CD8-positive, alpha-beta memory T cell (primary cell): ENCODE data around the gene CHST11. TPM values are rescaled to one million over a fixed set of nuclear protein-coding genes. Genes with fewer than 3 reads are reported as not detected.
A peak's percentile ranks its signal among the peaks of the same experiment; 100 is the strongest.

Source experiments
- CTCF ChIA-PET: fragments of 350-600 bp; sonication (Branson Sonifier 250); formaldehyde crosslinking; loops from one replicate; lab custom pipeline; 2021; ENCODE audit warnings: antibody characterized with exemption; lab: Charles Lee
- POLR2A ChIA-PET: fragments of 350-600 bp; sonication (Branson Sonifier 250); formaldehyde crosslinking; loops from one replicate; lab custom pipeline; 2021; ENCODE audit warnings: antibody characterized with exemption; lab: Charles Lee
- DNase-seq, 5 donors: peaks; one replicate each; pipeline versions ENCODE4 v3.0.0 to v3.0.0-alpha.2; 2020 to 2022; ENCODE audit warnings: mixed read lengths in 1 of 5
- H3K27ac ChIP-seq: one replicate; pipeline ENCODE4 v1.7.0; 2013; ENCODE audit warnings: low read depth, mild to moderate bottlenecking, low read length, moderate library complexity
- H3K27me3 ChIP-seq: 2 replicates; pipeline ENCODE4 v1.7.0; 2013; ENCODE audit warnings: low read length, mild to moderate bottlenecking; ENCODE audit not compliant: insufficient read depth, poor library complexity, severe bottlenecking
- H3K36me3 ChIP-seq: 2 replicates; pipeline ENCODE4 v1.7.0; 2013; ENCODE audit warnings: mild to moderate bottlenecking, low read length, moderate library complexity; ENCODE audit not compliant: insufficient read depth
- H3K4me1 ChIP-seq: 2 replicates; pipeline ENCODE4 v1.7.0; 2013; ENCODE audit warnings: mild to moderate bottlenecking, low read length, moderate library complexity; ENCODE audit not compliant: insufficient read depth
- H3K4me3 ChIP-seq: 2 replicates; pipeline ENCODE4 v1.7.0; 2013; ENCODE audit warnings: mild to moderate bottlenecking, low read length
- H3K9me3 ChIP-seq: 2 replicates; pipeline ENCODE4 v1.7.0; 2013; ENCODE audit warnings: mild to moderate bottlenecking, low read length
- H3K27ac Mint-ChIP-seq, 8 donors: one replicate each; pipeline ENCODE4 v1.8.0; 2020 to 2021; ENCODE audit warnings: mixed read lengths in 8 of 8, mild to moderate bottlenecking in 6 of 8, inconsistent platforms in 3 of 8, moderate library complexity in 3 of 8
- H3K27me3 Mint-ChIP-seq, 2 donors: one replicate each; pipeline ENCODE4 v1.8.0; 2020 to 2021; ENCODE audit warnings: mixed read lengths in 2 of 2, mild to moderate bottlenecking in 1 of 2, moderate library complexity in 1 of 2
- H3K36me3 Mint-ChIP-seq, 3 donors: one replicate each; pipeline ENCODE4 v1.8.0; 2020 to 2021; ENCODE audit warnings: mixed read lengths in 3 of 3, inconsistent platforms in 1 of 3, mild to moderate bottlenecking in 1 of 3
- H3K4me1 Mint-ChIP-seq, 3 donors: one replicate each; pipeline ENCODE4 v1.8.0; 2020 to 2021; ENCODE audit warnings: mixed read lengths in 3 of 3, inconsistent platforms in 1 of 3, mild to moderate bottlenecking in 1 of 3
- H3K4me3 Mint-ChIP-seq, 7 donors: one replicate each; pipeline ENCODE4 v1.8.0; 2020 to 2021; ENCODE audit warnings: mixed read lengths in 7 of 7, mild to moderate bottlenecking in 6 of 7, moderate library complexity in 4 of 7, inconsistent platforms in 2 of 7
- H3K9me3 Mint-ChIP-seq, 5 donors: one replicate each; pipeline ENCODE4 v1.8.0; 2020 to 2022; ENCODE audit warnings: mixed read lengths in 5 of 5, mild to moderate bottlenecking in 3 of 5, moderate library complexity in 2 of 5, inconsistent platforms in 1 of 5
- polyA plus RNA-seq: library from polyadenylated mRNA; unstranded; fragments of 300-500 nt; fragmentation: Illumina TruSeq; gene quantifications from one replicate; pipeline ENCODE4 v1.2.3, GENCODE V29; 2021
- total RNA-seq, 2 experiments: library from RNA; stranded (reverse); gene quantifications; one replicate each; pipeline ENCODE4 v1.2.3, GENCODE V29; 2021

The CHST11 gene
- total and polyA plus RNA-seq, 3 experiments from 2014 or later = 47.8 to 76.8 (median 51.5) TPM

DNA sequence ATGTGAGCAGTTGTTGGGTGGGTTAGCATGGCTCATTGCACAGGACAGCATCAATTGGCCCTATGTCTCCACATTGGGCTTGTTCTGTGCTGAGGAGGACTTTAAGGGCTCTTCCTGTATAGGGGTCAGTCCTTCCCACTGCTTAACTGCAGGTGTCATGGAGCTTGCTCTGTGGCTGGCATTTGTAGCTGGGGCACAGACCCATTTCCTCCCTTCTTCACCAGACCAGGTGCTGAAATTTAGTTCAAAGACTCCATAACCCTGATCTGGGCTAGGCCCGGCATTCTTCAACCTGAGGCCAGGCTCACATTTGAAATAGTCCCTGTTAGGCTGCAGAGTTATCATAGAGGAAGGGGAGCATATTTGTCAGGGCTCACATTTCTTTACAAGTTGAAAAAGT, 12.8 kb downstream of the CHST11 start:
- H3K27me3 ChIP-seq = no peaks in the 10 kb centered on the region
- H3K27ac Mint-ChIP-seq = peak overlapping the region; percentile 42 to 88 (median 69)
- peaks cover 90 to 100% (median 98%) of the 10 kb centered on the region in 3 donors for H3K4me1 Mint-ChIP-seq
- no peak for DNase-seq
- peaks cover 10 to 12% (median 12%) of the 10 kb centered on the region in 3 donors for H3K36me3 Mint-ChIP-seq
- H3K27me3 Mint-ChIP-seq = no peaks in the 10 kb centered on the region
- peaks cover 96% of the 10 kb centered on the region for H3K4me1 ChIP-seq
- peak overlapping the region; percentile 11 to 78 (median 51) for H3K4me3 Mint-ChIP-seq
- POLR2A ChIA-PET = interaction anchor here (1.4 kb wide), 1 partner anchor 10 kb away, joined by 3 read pairs; no protein-coding TSS in a partner anchor
- H3K9me3 ChIP-seq = no peaks in the 10 kb centered on the region
- no peak overlapping the region for H3K4me3 ChIP-seq
- no peaks in the 10 kb centered on the region for H3K36me3 ChIP-seq
- H3K27ac ChIP-seq = no peak overlapping the region
- peaks cover 0 to 2% (median 0%) of the 10 kb centered on the region in 5 donors for H3K9me3 Mint-ChIP-seq
- CTCF ChIA-PET = no interaction called here

- H3K4me1 ChIP-seq = peaks cover 94% of the 10 kb centered on the region
- no peaks in the 10 kb centered on the region for H3K27me3 ChIP-seq
- ChIA-PET POLR2A (interaction anchor here (1.4 kb wide), 1 partner anchor 11 kb away, joined by 3 read pairs; no protein-coding TSS in a partner anchor), CTCF (interaction anchor here (1.1 to 1.2 kb wide), 2 partner anchors 11 to 89 kb away, joined by 3 to 4 read pairs; no protein-coding TSS in a partner anchor)
- no peaks in the 10 kb centered on the region for H3K9me3 ChIP-seq
- H3K36me3 ChIP-seq = no peaks in the 10 kb centered on the region
- DNase-seq = no peak
- peaks cover 88 to 100% (median 97%) of the 10 kb centered on the region in 3 donors for H3K4me1 Mint-ChIP-seq
- H3K9me3 Mint-ChIP-seq = peaks cover 0 to 2% (median 0%) of the 10 kb centered on the region in 5 donors
- H3K27ac ChIP-seq = no peak overlapping the region
- H3K36me3 Mint-ChIP-seq = peaks cover 5 to 8% (median 6%) of the 10 kb centered on the region in 3 donors
- no peaks in the 10 kb centered on the region for H3K27me3 Mint-ChIP-seq
- H3K4me3 Mint-ChIP-seq = peak overlapping the region in 2 of 7 donors; percentile 9 to 24
- H3K4me3 ChIP-seq = no peak overlapping the region
- peak overlapping the region; percentile 26 to 82 (median 74) for H3K27ac Mint-ChIP-seq
Observed at GRCh38 chr12:104470521-104470920, 13.8 kb downstream of the CHST11 start.

DNA sequence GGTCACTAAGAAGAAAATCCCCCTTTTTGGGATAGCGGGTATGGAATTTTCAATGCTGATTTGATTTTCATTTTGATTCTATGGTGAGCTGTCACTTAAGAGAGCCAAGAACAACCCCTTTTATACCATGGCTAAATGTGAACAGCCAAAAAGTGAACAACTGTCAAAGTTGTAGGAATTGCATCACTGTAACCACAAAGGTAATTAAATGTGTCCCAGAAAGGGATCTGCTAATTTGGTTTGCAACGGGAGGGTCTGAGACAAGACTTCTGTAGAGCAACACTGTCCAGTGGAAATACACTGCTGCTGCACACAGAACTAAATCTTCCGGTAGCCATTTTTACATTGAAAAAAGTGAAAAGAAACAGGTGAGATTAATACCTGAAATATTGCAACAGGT, 14.6 kb downstream of the CHST11 start:
- H3K27me3 Mint-ChIP-seq = no peaks in the 10 kb centered on the region
- Histone ChIP-seq H3K36me3 (no peaks in the 10 kb centered on the region), H3K4me1 (peaks cover 88% of the 10 kb centered on the region), H3K27me3 (no peaks in the 10 kb centered on the region), H3K9me3 (no peaks in the 10 kb centered on the region), H3K27ac (no peak overlapping the region), H3K4me3 (no peak overlapping the region)
- peak overlapping the region in 5 of 8 donors; percentile 52 to 81 (median 57) for H3K27ac Mint-ChIP-seq
- H3K4me1 Mint-ChIP-seq = peaks cover 84 to 93% (median 90%) of the 10 kb centered on the region in 3 donors
- H3K36me3 Mint-ChIP-seq = peaks cover 5 to 8% (median 6%) of the 10 kb centered on the region in 3 donors
- ChIA-PET POLR2A (interaction anchor here (0.6 kb wide), 1 partner anchor 15 kb away, joined by 3 read pairs; no protein-coding TSS in a partner anchor), CTCF (interaction anchor here (1.1 to 3.3 kb wide), 3 partner anchors 11 to 90 kb away, joined by 3 to 14 read pairs (median 4); no protein-coding TSS in a partner anchor)
- H3K9me3 Mint-ChIP-seq = peaks cover 0 to 2% (median 0%) of the 10 kb centered on the region in 5 donors
- peak overlapping the region in 1 of 7 donors; percentile 61 for H3K4me3 Mint-ChIP-seq
- no peak for DNase-seq

DNA sequence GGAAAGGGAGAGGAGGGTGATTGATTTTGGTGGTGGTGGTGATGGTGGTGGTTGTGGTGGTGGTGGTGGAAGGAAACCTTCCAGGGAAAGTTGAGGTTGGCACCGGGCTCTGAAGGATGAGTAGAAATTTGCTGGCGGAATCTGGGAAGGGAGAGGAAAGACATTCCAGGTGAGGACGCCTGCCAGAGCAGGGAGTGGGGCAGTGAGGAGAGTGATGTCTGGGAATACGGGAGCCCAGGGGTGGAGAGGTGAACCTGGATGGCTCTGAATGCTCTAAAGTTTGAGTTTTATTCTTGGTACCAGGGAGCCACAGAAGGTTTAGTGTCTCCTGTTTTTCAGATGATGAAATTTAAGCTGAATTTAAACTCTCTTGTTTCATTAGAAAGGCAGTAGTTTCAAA, 16.0 kb downstream of the CHST11 start:
- Histone ChIP-seq H3K9me3 (no peaks in the 10 kb centered on the region), H3K4me3 (no peak overlapping the region), H3K27ac (peak overlapping the region; percentile 2), H3K4me1 (peaks cover 87% of the 10 kb centered on the region), H3K36me3 (no peaks in the 10 kb centered on the region), H3K27me3 (no peaks in the 10 kb centered on the region)
- CTCF ChIA-PET = interaction anchor here (0.8 to 3.3 kb wide), 5 partner anchors 15 to 22 kb away, joined by 3 to 14 read pairs (median 4); no protein-coding TSS in a partner anchor
- DNase-seq = no peak
- no peaks in the 10 kb centered on the region for H3K27me3 Mint-ChIP-seq
- POLR2A ChIA-PET = interaction anchor here (1.1 to 2.5 kb wide), 2 partner anchors 9 to 13 kb away, joined by 3 to 18 read pairs; no protein-coding TSS in a partner anchor
- H3K27ac Mint-ChIP-seq = peak overlapping the region; percentile 85 to 98 (median 91)
- H3K4me3 Mint-ChIP-seq = peak overlapping the region; percentile 48 to 91 (median 76)
- peaks cover 5 to 8% (median 6%) of the 10 kb centered on the region in 3 donors for H3K36me3 Mint-ChIP-seq
- H3K9me3 Mint-ChIP-seq = peaks cover 0 to 2% (median 0%) of the 10 kb centered on the region in 5 donors
- peaks cover 84 to 93% (median 90%) of the 10 kb centered on the region in 3 donors for H3K4me1 Mint-ChIP-seq

DNA sequence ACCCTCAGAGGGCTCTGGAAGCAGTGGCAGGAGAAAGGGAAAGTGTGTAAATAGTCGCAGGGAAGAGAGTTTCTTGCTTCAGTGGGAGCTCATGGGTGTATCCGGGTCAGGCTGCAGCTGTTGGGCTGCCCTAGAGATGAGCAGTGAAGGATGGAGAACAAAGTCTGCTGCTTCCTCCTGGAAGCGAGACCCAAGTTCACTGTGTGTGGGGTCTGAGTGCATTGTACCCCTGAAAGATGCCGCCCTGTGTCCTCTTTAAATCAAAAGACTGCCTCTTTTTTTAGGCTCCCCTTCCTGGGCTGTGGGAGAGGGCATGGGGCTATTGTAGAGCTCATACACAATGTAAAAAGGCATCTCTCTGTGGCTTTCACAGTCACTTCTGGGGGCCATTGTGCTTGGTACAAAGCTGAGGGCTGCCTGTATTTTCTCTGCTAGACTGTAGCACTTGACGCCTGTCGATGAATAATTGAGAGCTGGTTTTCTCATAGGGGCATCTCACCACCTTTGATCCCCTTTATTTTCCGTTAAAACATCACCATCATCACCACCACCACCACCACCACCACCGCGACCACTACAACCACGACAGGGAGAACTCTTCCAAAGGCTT, 16.7 kb downstream of the CHST11 start:
- H3K27ac ChIP-seq = no peak overlapping the region

GRCh38 chr12:104475271-104475670, 18.5 kb downstream of the CHST11 start:
- H3K9me3 ChIP-seq = no peaks in the 10 kb centered on the region
- no peaks in the 10 kb centered on the region for H3K36me3 ChIP-seq
- no peaks in the 10 kb centered on the region for H3K27me3 ChIP-seq
- H3K4me1 Mint-ChIP-seq = peaks cover 83 to 92% (median 90%) of the 10 kb centered on the region in 3 donors
- no peak overlapping the region for H3K4me3 ChIP-seq
- H3K27ac ChIP-seq = no peak overlapping the region
- H3K4me1 ChIP-seq = peaks cover 84% of the 10 kb centered on the region
- H3K4me3 Mint-ChIP-seq = peak overlapping the region in 3 of 7 donors; percentile 4 to 27 (median 17)
- H3K27ac Mint-ChIP-seq = peak overlapping the region; percentile 12 to 98 (median 40)
- H3K36me3 Mint-ChIP-seq = peaks cover 5 to 9% (median 8%) of the 10 kb centered on the region in 3 donors
- ChIA-PET CTCF (no interaction called here), POLR2A (interaction anchor here (0.7 kb wide), 1 partner anchor 14 kb away, joined by 3 read pairs; no protein-coding TSS in a partner anchor)
- peaks cover 0 to 2% (median 0%) of the 10 kb centered on the region in 5 donors for H3K9me3 Mint-ChIP-seq
- no peak for DNase-seq
- no peaks in the 10 kb centered on the region for H3K27me3 Mint-ChIP-seq

More for the DNA sequence above, 16.7 kb downstream of the CHST11 start:
- peaks cover 0 to 2% (median 0%) of the 10 kb centered on the region in 5 donors for H3K9me3 Mint-ChIP-seq
- H3K4me1 ChIP-seq = peaks cover 84% of the 10 kb centered on the region
- H3K4me3 ChIP-seq = peak overlapping the region; percentile 21
- no peaks in the 10 kb centered on the region for H3K9me3 ChIP-seq
- H3K27me3 ChIP-seq = no peaks in the 10 kb centered on the region
- ChIA-PET CTCF (interaction anchor here (0.8 to 3.3 kb wide), 5 partner anchors 14 to 21 kb away, joined by 3 to 14 read pairs (median 4); no protein-coding TSS in a partner anchor), POLR2A (interaction anchor here (1.1 to 2.5 kb wide), 2 partner anchors 10 to 14 kb away, joined by 3 to 18 read pairs; no protein-coding TSS in a partner anchor)
- peak overlapping the region; percentile 85 to 98 (median 91) for H3K27ac Mint-ChIP-seq
- no peaks in the 10 kb centered on the region for H3K36me3 ChIP-seq
- H3K36me3 Mint-ChIP-seq = peaks cover 5 to 8% (median 7%) of the 10 kb centered on the region in 3 donors
- H3K27me3 Mint-ChIP-seq = no peaks in the 10 kb centered on the region
- H3K4me1 Mint-ChIP-seq = peaks cover 83 to 93% (median 90%) of the 10 kb centered on the region in 3 donors
- H3K4me3 Mint-ChIP-seq = peak overlapping the region; percentile 48 to 91 (median 76)
- DNase-seq = no peak

- Histone ChIP-seq H3K36me3 (no peaks in the 10 kb centered on the region), H3K9me3 (no peaks in the 10 kb centered on the region), H3K4me3 (peak overlapping the region; percentile 51), H3K27ac (peak overlapping the region; percentile 43), H3K4me1 (peaks cover 81% of the 10 kb centered on the region), H3K27me3 (no peaks in the 10 kb centered on the region)
- DNase-seq = no peak
- Mint-ChIP-seq H3K27ac (peak overlapping the region; percentile 84 to 99 (median 96)), H3K4me1 (peaks cover 83 to 92% (median 91%) of the 10 kb centered on the region in 3 donors), H3K9me3 (no peaks in the 10 kb centered on the region), H3K27me3 (no peaks in the 10 kb centered on the region), H3K36me3 (peaks cover 6 to 18% (median 12%) of the 10 kb centered on the region in 3 donors), H3K4me3 (peak overlapping the region; percentile 67 to 95 (median 91))
- POLR2A ChIA-PET = interaction anchor here (0.8 to 1.8 kb wide), 6 partner anchors 10 to 91 kb away, joined by 3 to 11 read pairs (median 4); partner anchors contain the start of gene CHST11
- CTCF ChIA-PET = interaction anchor here (0.9 to 3.1 kb wide), 5 partner anchors 10 to 96 kb away, joined by 3 to 23 read pairs (median 7); no protein-coding TSS in a partner anchor
Observed at GRCh38 chr12:104477510-104478390, 21.0 kb downstream of the CHST11 start.
